H1 (cell line): ENCODE data around the gene FRMD4A. TPM values are rescaled to one million over a fixed set of nuclear protein-coding genes. Genes with fewer than 3 reads are reported as not detected.

ENCODE experiments used
- BCL11A ChIP-seq, 2 experiments: IDR thresholded peaks; one replicate each; pipeline ENCODE4 v1.6.1; 2011; ENCODE audit warnings: low read depth in 2 of 2, low read length in 2 of 2, mild to moderate bottlenecking in 2 of 2
- CTCF ChIP-seq, 3 experiments: IDR thresholded peaks; 1 replicate in 2 of 3; 2 replicates in 1 of 3; pipeline versions ENCODE4 v1.5.1 to v1.6.1; 2011; ENCODE audit warnings: low read length in 3 of 3, mild to moderate bottlenecking in 3 of 3, inconsistent platforms in 2 of 3, low read depth in 1 of 3, moderate library complexity in 1 of 3; ENCODE audit not compliant: insufficient read depth in 1 of 3; ENCODE audit errors: control extremely low read depth in 1 of 3
- HDAC2 ChIP-seq, 2 experiments: fragments of 300-600 bp in 1 of 2; sonication (generic) in 1 of 2; IDR thresholded peaks; 2 replicates each; pipeline ENCODE4 v1.6.1; 2011 to 2012; ENCODE audit warnings: low read depth in 2 of 2, low read length in 2 of 2, mild to moderate bottlenecking in 2 of 2, moderate library complexity in 2 of 2, borderline replicate concordance in 1 of 2, inconsistent platforms in 1 of 2
- PHF8 ChIP-seq: fragments of 200-600 bp; sonication (generic); conservative IDR thresholded peaks from 2 replicates; pipeline ENCODE4 v1.7.1; 2012; ENCODE audit warnings: low read depth, mild to moderate bottlenecking, inconsistent platforms, low read length, moderate library complexity
- SP1 ChIP-seq: IDR thresholded peaks from 2 replicates; pipeline ENCODE4 v1.6.1; 2011; ENCODE audit warnings: low read depth, low read length
- SP2 ChIP-seq: IDR thresholded peaks from 2 replicates; pipeline ENCODE4 v1.6.1; 2012; ENCODE audit warnings: mild to moderate bottlenecking, low read length, inconsistent platforms
- TAF1 ChIP-seq: IDR thresholded peaks from 2 replicates; pipeline ENCODE4 v1.6.1; 2011; ENCODE audit warnings: mild to moderate bottlenecking, low read depth, low read length
- TCF12 ChIP-seq: IDR thresholded peaks from 2 replicates; pipeline ENCODE4 v1.6.1; 2011; ENCODE audit warnings: low read depth, mild to moderate bottlenecking, low read length
- polyA plus RNA-seq, 7 experiments: library from polyadenylated mRNA; depleted of rRNA in 3 of 7; stranded (reverse) in 5 of 7; unstranded in 2 of 7; fragments of >200 nt in 5 of 7; fragments of 200-250 nt in 2 of 7; gene quantifications; 1 replicate in 5 of 7; 2 replicates in 1 of 7; 4 replicates in 1 of 7; pipeline versions ENCODE4 v1.2.1 to v1.2.3, GENCODE V29; 2011 to 2013; ENCODE audit warnings: missing spikeins in 2 of 7, mixed read lengths in 2 of 7
- total RNA-seq: library from RNA; stranded (reverse); fragmentation: NEBNext Ultra II Directional; extraction: Animal tissue kit (Norgen Biotek cat#: 25700); gene quantifications from 2 replicates; pipeline ENCODE4 v1.2.1, GENCODE V29; 2021

FRMD4A gene
- total and polyA plus RNA-seq, 2 of the 8 experiments (the other 6 are each of a cell fraction or from before 2014, with no cell fraction given), result 38.6 to 39.6 TPM

GRCh38 chr10:14093730-14094484 is 236.8 kb downstream of the FRMD4A start (continued):
- TF ChIP-seq HDAC2 (IDR thresholded peaks at IDR 0.05; ENCODE audit: borderline replicate concordance in 1 of 2, low read depth in 2 of 2, low read length in 2 of 2), result no peak
- no peak for TF ChIP-seq TCF12
- TF ChIP-seq CTCF (IDR thresholded peaks at IDR 0.05; ENCODE audit: control extremely low read depth in 1 of 3, insufficient read depth in 1 of 3, low read depth in 1 of 3, low read length in 3 of 3), result peak in 2 of 3 experiments; percentile 19 to 42; a peak in 2 of 4 replicates
- TF ChIP-seq PHF8, result no peak
- no peak for TF ChIP-seq BCL11A (IDR thresholded peaks at IDR 0.05; ENCODE audit: low read depth in 2 of 2, low read length in 2 of 2)
- TF ChIP-seq SP2, result no peak
- TF ChIP-seq TAF1, result no peak
- no peak for TF ChIP-seq SP1
